Large intestine (tissue), 3 donors: ENCODE results near the gene ZNF575. TPM values are rescaled to one million over a fixed set of nuclear protein-coding genes. Genes with fewer than 3 reads are reported as not detected.

Experiments used
- DNase-seq, 2 donors: peaks; one replicate each; pipeline versions ENCODE4 v3.0.0 to v3.0.0-alpha.2; 2013
- H3K27ac ChIP-seq: one replicate; pipeline ENCODE4 v1.5.1; 2013; ENCODE audit warnings: low read length
- H3K27me3 ChIP-seq: 2 replicates; pipeline ENCODE4 v1.6.1; 2013; ENCODE audit warnings: low read length; ENCODE audit not compliant: control insufficient read depth, insufficient read depth
- H3K36me3 ChIP-seq: 2 replicates; pipeline ENCODE4 v1.6.1; 2013; ENCODE audit warnings: low read length; ENCODE audit not compliant: control insufficient read depth, insufficient read depth
- H3K4me1 ChIP-seq: one replicate; pipeline ENCODE4 v1.6.1; 2013; ENCODE audit warnings: low read length; ENCODE audit not compliant: control insufficient read depth, insufficient read depth
- H3K4me3 ChIP-seq: one replicate; pipeline ENCODE4 v1.5.1; 2013; ENCODE audit warnings: low read length
- H3K9me3 ChIP-seq: one replicate; pipeline ENCODE4 v1.6.1; 2013; ENCODE audit warnings: mild to moderate bottlenecking, low read depth, low read length, moderate library complexity; ENCODE audit not compliant: control insufficient read depth
- WGBS: methylation state at CpG from one replicate; pipeline ENCODE4 v1.1.5; 2013; ENCODE audit warnings: low lambda C conversion rate; ENCODE audit not compliant: insufficient coverage; 5-methylcytosine and 5-hydroxymethylcytosine counted together
- polyA plus RNA-seq: library from polyadenylated mRNA; unstranded; fragments of 120-200 nt; gene quantifications from one replicate; pipeline ENCODE4 v1.2.1, GENCODE V29; 2013

Gene ZNF575
- polyA plus RNA-seq, 1 donor, result 4.0 TPM

DNA sequence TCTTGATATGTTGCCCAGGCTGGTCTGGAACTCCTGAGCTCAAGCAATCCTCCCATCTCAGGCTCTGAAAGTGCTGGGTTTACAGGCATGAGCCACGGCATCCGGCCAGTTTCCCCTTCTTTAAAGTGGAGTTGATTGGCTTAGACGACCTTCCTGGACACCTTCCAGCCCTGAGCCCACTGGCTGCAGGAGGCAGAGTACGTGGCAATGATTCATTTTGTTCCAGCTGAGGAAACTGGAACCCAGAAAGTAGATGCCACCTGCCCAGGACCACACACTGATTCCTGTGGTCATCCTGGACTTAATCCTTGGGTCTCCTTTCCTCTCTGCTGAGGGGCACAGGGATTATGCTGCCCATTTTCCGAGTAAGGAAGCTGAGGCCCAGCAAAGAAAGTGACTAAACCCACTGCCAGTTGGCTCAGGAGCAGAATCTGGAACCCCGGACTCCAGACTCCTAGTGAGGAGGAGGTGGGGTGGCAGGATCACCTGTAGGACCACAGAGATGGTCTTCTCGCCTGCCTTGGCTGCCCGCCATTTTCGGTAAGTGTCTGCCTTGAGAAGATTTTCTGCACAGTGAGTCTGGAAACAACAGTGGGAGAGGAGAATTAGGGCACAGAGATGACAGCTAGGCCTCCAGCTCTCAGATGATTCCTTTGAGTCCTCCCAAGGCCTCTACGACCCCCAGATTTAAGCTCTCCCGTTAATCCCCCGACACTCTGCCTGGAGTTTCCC, 41.6 kb downstream of the ZNF575 start:
- no peaks in the 10 kb centered on the region for H3K27me3 ChIP-seq
- no peaks in the 10 kb centered on the region for H3K9me3 ChIP-seq
- peaks cover 10% of the 10 kb centered on the region for H3K4me1 ChIP-seq
- no peak for DNase-seq
- peak overlapping the region; percentile 80 for H3K4me3 ChIP-seq
- 0% methylated on average over 3 of the region's 12 CpGs for WGBS
- peak overlapping the region; percentile 69 for H3K27ac ChIP-seq
- H3K36me3 ChIP-seq, result no peaks in the 10 kb centered on the region

DNA sequence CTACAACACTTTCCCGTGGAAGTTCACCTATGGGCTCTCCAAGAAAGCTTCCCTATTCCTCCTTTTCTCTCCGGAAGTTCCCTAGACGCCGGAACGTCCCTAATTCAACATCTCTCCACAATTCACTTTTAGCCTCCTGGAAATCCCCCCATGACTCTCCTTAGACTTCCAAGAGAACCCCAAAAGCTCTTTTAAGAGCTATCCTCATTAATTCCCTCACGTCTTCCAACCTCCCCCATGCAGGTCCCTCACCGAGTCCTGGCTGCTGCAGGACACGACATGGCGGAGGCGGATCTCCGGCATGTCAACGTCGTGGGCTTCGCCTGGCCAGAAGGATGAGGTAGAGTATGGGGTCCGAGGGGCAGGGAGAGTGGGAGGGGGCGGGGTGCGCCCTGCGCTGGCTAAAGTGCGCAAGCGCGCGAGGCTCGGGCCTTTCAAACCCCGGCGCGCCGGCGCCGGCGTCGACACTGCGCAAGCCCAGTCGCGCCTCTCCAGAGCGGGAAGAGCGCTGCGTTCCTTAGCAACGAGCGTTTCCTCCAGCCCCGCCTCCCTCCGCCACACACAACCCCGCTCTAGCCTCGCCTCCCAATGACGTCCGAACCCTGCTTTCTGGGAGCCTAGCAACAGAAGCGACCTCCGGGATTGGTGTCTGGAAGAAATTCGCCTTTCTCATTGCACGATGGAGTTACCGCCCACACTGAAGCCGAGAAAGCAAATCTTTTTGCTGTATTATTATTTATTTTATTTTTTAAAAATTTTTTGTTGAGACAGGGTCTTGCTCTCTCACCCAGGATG, 42.4 kb downstream of the ZNF575 start, which contains the start of the genes PINLYP and XRCC1:
Gene PINLYP (plus strand): TSS at position 646 of the 795 bp plus-strand sequence. CDS start 1,391 bp downstream, outside the sequence.
Gene XRCC1 (minus strand): TSS at position 372 of the 795 bp plus-strand sequence. CDS start 69 bp downstream, at position 303.
- Histone ChIP-seq H3K4me3 (peak within 1 kb of the TSS; percentile 80), H3K4me1 (peaks cover 13% of the 10 kb centered on the region), H3K27me3 (no peaks in the 10 kb centered on the region), H3K9me3 (no peaks in the 10 kb centered on the region), H3K27ac (peak within 1 kb of the TSS; percentile 69), H3K36me3 (no peaks in the 10 kb centered on the region)
- DNase-seq, result peak; percentile 99
- WGBS, result 0% methylated on average over 5 of the region's 51 CpGs

- no peak for DNase-seq
- Histone ChIP-seq H3K27me3 (no peaks in the 10 kb centered on the region), H3K4me1 (peaks cover 16% of the 10 kb centered on the region), H3K9me3 (no peaks in the 10 kb centered on the region), H3K4me3 (peak overlapping the region; percentile 80), H3K27ac (peak overlapping the region; percentile 63), H3K36me3 (no peaks in the 10 kb centered on the region)
- 100% methylated on average over 1 of the region's 37 CpGs for WGBS
Observed at GRCh38 chr19:43575955-43576878, 43.2 kb downstream of the ZNF575 start.

DNA sequence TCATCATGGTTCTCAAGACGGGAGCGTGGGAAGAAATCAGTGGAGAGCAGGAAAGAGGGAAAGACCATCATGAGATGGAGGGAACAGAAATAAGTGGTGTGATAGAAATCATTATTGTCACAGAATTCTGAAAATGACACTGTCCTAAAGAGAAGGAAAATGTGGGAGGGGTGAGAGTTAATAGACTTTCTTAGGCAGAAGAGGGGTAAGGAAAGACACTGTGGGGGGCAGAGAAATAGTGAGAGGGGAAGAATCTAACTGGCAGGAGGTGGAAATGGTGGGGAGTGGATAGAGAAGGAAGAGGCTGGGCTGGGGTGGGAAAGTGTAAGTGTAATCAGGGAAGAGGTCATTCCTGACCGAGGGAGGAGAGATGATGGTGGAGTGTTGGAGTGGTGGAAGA, 45.8 kb downstream of the ZNF575 start:
- Histone ChIP-seq H3K36me3 (no peaks in the 10 kb centered on the region), H3K4me1 (peaks cover 22% of the 10 kb centered on the region), H3K27me3 (no peaks in the 10 kb centered on the region), H3K4me3 (no peak overlapping the region), H3K27ac (no peak overlapping the region), H3K9me3 (no peaks in the 10 kb centered on the region)
- WGBS, result 88% methylated on average over 2 of the region's 3 CpGs
- DNase-seq, result no peak

- 0% methylated on average over 1 of the region's 7 CpGs for whole genome bisulfite sequencing
- H3K9me3 ChIP-seq, result no peaks in the 10 kb centered on the region
- H3K4me1 ChIP-seq, result peaks cover 16% of the 10 kb centered on the region
- H3K36me3 ChIP-seq, result peaks cover 8% of the 10 kb centered on the region
- H3K27me3 ChIP-seq, result no peaks in the 10 kb centered on the region
- no peak overlapping the region for H3K4me3 ChIP-seq
- H3K27ac ChIP-seq, result no peak overlapping the region
- DNase-seq, result peak in 1 of 2 donors; percentile 53
Observed at GRCh38 chr19:43581467-43581866, 48.5 kb downstream of the ZNF575 start.

GRCh38 chr19:43582495-43582894, 49.5 kb downstream of the ZNF575 start:
- Histone ChIP-seq H3K27ac (no peak overlapping the region), H3K27me3 (no peaks in the 10 kb centered on the region), H3K4me1 (peaks cover 16% of the 10 kb centered on the region), H3K36me3 (peaks cover 12% of the 10 kb centered on the region), H3K4me3 (no peak overlapping the region), H3K9me3 (no peaks in the 10 kb centered on the region)
- no peak for DNase-seq
- WGBS, result no CpG with 5 or more reads among the region's 2 CpGs

- no peak overlapping the region for H3K4me3 ChIP-seq
- H3K27ac ChIP-seq, result peak overlapping the region; percentile 50
- H3K9me3 ChIP-seq, result no peaks in the 10 kb centered on the region
- WGBS, result 80% methylated on average over 1 of the region's 1 CpG
- H3K27me3 ChIP-seq, result no peaks in the 10 kb centered on the region
- peaks cover 16% of the 10 kb centered on the region for H3K4me1 ChIP-seq
- peak in 1 of 2 donors; percentile 33 for DNase-seq
- peaks cover 12% of the 10 kb centered on the region for H3K36me3 ChIP-seq
Observed at GRCh38 chr19:43584484-43584883, 51.5 kb downstream of the ZNF575 start.

Other genes starting within 250 kb of the ZNF575 start
- gene CD177, start 179.5 kb upstream of the ZNF575 start, polyA plus RNA-seq, result 0.43 TPM
- not detected for gene TEX101, start 118.3 kb upstream of the ZNF575 start, polyA plus RNA-seq
- gene LYPD3, start 67.6 kb upstream of the ZNF575 start, polyA plus RNA-seq, result 1.0 TPM
- 33.8 TPM for gene PHLDB3, start 28.4 kb upstream of the ZNF575 start, polyA plus RNA-seq
- 97.7 TPM for gene ETHE1, start 6.0 kb upstream of the ZNF575 start, polyA plus RNA-seq
- 47.4 TPM for gene XRCC1, start 42.3 kb downstream of the ZNF575 start, polyA plus RNA-seq
- 16.4 TPM for gene PINLYP, start 42.6 kb downstream of the ZNF575 start, polyA plus RNA-seq
- 11.5 TPM for gene IRGQ, start 62.9 kb downstream of the ZNF575 start, polyA plus RNA-seq
- gene ZNF576, start 63.4 kb downstream of the ZNF575 start, polyA plus RNA-seq, result 13.5 TPM
- 1.5 TPM for gene SRRM5, start 78.9 kb downstream of the ZNF575 start, polyA plus RNA-seq
- 40.4 TPM for gene ZNF428, start 86.4 kb downstream of the ZNF575 start, polyA plus RNA-seq
- gene CADM4, start 106.7 kb downstream of the ZNF575 start, polyA plus RNA-seq, result 13.6 TPM
- gene PLAUR, start 137.0 kb downstream of the ZNF575 start, polyA plus RNA-seq, result 5.7 TPM
- 0.03 TPM for gene IRGC, start 182.9 kb downstream of the ZNF575 start, polyA plus RNA-seq
- gene SMG9, start 221.8 kb downstream of the ZNF575 start, polyA plus RNA-seq, result 36.2 TPM
- 1.3 TPM for gene KCNN4, start 247.8 kb downstream of the ZNF575 start, polyA plus RNA-seq